HCT116 (cell line): ENCODE data around the gene CPED1.

Experiments
- EZH2 ChIP-seq: fragments of 200-600 bp; sonication (generic); IDR thresholded peaks from 2 replicates; pipeline ENCODE4 v1.6.1; 2017; ENCODE audit warnings: antibody characterized with exemption, mixed run types
- EZH2phosphoT487 ChIP-seq: fragments of 200-600 bp; IDR thresholded peaks from 2 replicates; pipeline ENCODE4 v1.6.1; 2018; ENCODE audit warnings: antibody characterized with exemption, borderline replicate concordance
- FOSL1 ChIP-seq: IDR thresholded peaks from 2 replicates; pipeline ENCODE4 v1.6.1; 2012; ENCODE audit warnings: low read depth
- JUND ChIP-seq: IDR thresholded peaks from 2 replicates; pipeline ENCODE4 v1.6.1; 2012
- POLR2A ChIP-seq: IDR thresholded peaks from 2 replicates; pipeline ENCODE4 v1.7.0; 2011; ENCODE audit warnings: borderline replicate concordance; ENCODE audit not compliant: insufficient read depth, insufficient read length; ENCODE audit errors: extremely low read depth
- POLR2AphosphoS5 ChIP-seq: IDR thresholded peaks from 2 replicates; pipeline ENCODE4 v1.6.1; 2011; ENCODE audit warnings: mild to moderate bottlenecking, low read depth, low read length, moderate library complexity
- SIN3A ChIP-seq: IDR thresholded peaks from 2 replicates; pipeline ENCODE4 v1.6.1; 2012; ENCODE audit warnings: low read depth
- SP1 ChIP-seq: IDR thresholded peaks from 2 replicates; pipeline ENCODE4 v1.6.1; 2012; ENCODE audit warnings: low read depth
- TCF7L2 ChIP-seq: IDR thresholded peaks from 2 replicates; pipeline ENCODE4 v1.7.0; 2011; ENCODE audit warnings: borderline replicate concordance, inconsistent platforms; ENCODE audit not compliant: insufficient read depth, insufficient read length; ENCODE audit errors: extremely low read depth
- YY1 ChIP-seq: IDR thresholded peaks from 2 replicates; pipeline ENCODE4 v1.6.1; 2011; ENCODE audit warnings: low read length, low read depth, moderate library complexity, mild to moderate bottlenecking; ENCODE audit not compliant: insufficient replicate concordance; ENCODE audit errors: extremely low read depth
- TF ChIP-seq, protein P1 (sequence below), 3 experiments: fragments of 200-600 bp in 1 of 3; sonication (generic) in 1 of 3; IDR thresholded peaks in 2 of 3; conservative IDR thresholded peaks in 1 of 3; 2 replicates each; pipeline ENCODE4 v1.5.1; 2012 to 2017; ENCODE audit warnings: low read depth in 2 of 3, low read length in 2 of 3, antibody characterized with exemption in 1 of 3, borderline replicate concordance in 1 of 3, control low read depth in 1 of 3, mild to moderate bottlenecking in 1 of 3, mixed read lengths in 1 of 3, mixed run types in 1 of 3, moderate library complexity in 1 of 3; ENCODE audit not compliant: insufficient read depth in 1 of 3
- TF ChIP-seq, protein P2 (sequence below): IDR thresholded peaks from 2 replicates; pipeline ENCODE4 v1.6.1; 2011; ENCODE audit warnings: mild to moderate bottlenecking, low read length, moderate library complexity; ENCODE audit not compliant: insufficient replicate concordance; ENCODE audit errors: extremely low read depth
- TF ChIP-seq, protein P3 (sequence below): IDR thresholded peaks from 2 replicates; pipeline ENCODE4 v1.6.1; 2012; ENCODE audit warnings: low read depth
- TF ChIP-seq, protein P4 (sequence below): IDR thresholded peaks from 2 replicates; pipeline ENCODE4 v1.6.1; 2012

DNA sequence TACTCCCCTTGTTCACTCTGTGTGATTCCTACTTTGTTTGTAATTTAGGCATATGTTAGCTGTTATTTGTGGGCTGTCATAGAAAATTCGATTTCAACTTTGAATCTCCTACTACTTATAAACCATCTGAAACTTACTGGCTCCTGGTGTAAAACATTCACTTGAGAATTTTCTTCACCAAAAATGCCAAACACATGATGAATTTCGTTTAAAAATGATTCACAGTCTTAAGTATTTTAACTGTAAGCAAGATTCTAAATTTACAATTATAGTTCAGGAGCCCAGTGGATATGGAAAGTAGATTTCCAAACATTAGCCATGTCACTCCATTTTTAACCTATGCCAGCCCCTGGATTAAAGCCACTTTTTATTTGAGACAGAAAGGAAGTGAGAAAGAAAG is 3.1 kb downstream of the CPED1 start:
- TF ChIP-seq, protein P1, sequence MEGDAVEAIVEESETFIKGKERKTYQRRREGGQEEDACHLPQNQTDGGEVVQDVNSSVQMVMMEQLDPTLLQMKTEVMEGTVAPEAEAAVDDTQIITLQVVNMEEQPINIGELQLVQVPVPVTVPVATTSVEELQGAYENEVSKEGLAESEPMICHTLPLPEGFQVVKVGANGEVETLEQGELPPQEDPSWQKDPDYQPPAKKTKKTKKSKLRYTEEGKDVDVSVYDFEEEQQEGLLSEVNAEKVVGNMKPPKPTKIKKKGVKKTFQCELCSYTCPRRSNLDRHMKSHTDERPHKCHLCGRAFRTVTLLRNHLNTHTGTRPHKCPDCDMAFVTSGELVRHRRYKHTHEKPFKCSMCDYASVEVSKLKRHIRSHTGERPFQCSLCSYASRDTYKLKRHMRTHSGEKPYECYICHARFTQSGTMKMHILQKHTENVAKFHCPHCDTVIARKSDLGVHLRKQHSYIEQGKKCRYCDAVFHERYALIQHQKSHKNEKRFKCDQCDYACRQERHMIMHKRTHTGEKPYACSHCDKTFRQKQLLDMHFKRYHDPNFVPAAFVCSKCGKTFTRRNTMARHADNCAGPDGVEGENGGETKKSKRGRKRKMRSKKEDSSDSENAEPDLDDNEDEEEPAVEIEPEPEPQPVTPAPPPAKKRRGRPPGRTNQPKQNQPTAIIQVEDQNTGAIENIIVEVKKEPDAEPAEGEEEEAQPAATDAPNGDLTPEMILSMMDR (IDR thresholded peaks at IDR 0.05 in 2 of 3, conservative IDR thresholded peaks at IDR 0.05 in 1 of 3; ENCODE audit: borderline replicate concordance in 1 of 3, insufficient read depth in 1 of 3, low read depth in 2 of 3, low read length in 2 of 3), result no peak
- no peak for TF ChIP-seq SP1
- TF ChIP-seq POLR2A, result no peak
- TF ChIP-seq, protein P2, sequence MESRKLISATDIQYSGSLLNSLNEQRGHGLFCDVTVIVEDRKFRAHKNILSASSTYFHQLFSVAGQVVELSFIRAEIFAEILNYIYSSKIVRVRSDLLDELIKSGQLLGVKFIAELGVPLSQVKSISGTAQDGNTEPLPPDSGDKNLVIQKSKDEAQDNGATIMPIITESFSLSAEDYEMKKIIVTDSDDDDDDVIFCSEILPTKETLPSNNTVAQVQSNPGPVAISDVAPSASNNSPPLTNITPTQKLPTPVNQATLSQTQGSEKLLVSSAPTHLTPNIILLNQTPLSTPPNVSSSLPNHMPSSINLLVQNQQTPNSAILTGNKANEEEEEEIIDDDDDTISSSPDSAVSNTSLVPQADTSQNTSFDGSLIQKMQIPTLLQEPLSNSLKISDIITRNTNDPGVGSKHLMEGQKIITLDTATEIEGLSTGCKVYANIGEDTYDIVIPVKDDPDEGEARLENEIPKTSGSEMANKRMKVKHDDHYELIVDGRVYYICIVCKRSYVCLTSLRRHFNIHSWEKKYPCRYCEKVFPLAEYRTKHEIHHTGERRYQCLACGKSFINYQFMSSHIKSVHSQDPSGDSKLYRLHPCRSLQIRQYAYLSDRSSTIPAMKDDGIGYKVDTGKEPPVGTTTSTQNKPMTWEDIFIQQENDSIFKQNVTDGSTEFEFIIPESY, result no peak
- TF ChIP-seq TCF7L2, result no peak
- TF ChIP-seq, protein P3, sequence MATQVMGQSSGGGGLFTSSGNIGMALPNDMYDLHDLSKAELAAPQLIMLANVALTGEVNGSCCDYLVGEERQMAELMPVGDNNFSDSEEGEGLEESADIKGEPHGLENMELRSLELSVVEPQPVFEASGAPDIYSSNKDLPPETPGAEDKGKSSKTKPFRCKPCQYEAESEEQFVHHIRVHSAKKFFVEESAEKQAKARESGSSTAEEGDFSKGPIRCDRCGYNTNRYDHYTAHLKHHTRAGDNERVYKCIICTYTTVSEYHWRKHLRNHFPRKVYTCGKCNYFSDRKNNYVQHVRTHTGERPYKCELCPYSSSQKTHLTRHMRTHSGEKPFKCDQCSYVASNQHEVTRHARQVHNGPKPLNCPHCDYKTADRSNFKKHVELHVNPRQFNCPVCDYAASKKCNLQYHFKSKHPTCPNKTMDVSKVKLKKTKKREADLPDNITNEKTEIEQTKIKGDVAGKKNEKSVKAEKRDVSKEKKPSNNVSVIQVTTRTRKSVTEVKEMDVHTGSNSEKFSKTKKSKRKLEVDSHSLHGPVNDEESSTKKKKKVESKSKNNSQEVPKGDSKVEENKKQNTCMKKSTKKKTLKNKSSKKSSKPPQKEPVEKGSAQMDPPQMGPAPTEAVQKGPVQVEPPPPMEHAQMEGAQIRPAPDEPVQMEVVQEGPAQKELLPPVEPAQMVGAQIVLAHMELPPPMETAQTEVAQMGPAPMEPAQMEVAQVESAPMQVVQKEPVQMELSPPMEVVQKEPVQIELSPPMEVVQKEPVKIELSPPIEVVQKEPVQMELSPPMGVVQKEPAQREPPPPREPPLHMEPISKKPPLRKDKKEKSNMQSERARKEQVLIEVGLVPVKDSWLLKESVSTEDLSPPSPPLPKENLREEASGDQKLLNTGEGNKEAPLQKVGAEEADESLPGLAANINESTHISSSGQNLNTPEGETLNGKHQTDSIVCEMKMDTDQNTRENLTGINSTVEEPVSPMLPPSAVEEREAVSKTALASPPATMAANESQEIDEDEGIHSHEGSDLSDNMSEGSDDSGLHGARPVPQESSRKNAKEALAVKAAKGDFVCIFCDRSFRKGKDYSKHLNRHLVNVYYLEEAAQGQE, result no peak
- TF ChIP-seq YY1, result no peak
- TF ChIP-seq EZH2, result no peak
- TF ChIP-seq, protein P4, sequence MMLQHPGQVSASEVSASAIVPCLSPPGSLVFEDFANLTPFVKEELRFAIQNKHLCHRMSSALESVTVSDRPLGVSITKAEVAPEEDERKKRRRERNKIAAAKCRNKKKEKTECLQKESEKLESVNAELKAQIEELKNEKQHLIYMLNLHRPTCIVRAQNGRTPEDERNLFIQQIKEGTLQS, result no peak
- TF ChIP-seq POLR2AphosphoS5, result no peak
- TF ChIP-seq SIN3A, result no peak
- no peak for TF ChIP-seq JUND
- no peak for TF ChIP-seq EZH2phosphoT487
- TF ChIP-seq FOSL1, result no peak
